ENCODE results near the gene SEMA6A. TPM values are rescaled to one million over a fixed set of nuclear protein-coding genes. Genes with fewer than 3 reads are reported as not detected.

SEMA6A gene
- total RNA-seq (2014; rRNA removed) = not detected in 2 replicates
- Bru-seq, nascent RNA = percentile 13 among the genes with signal in this experiment
- BruChase-seq, experiment 1, labeled RNA remaining after a 6-hour chase = percentile 10 among the genes with signal in this experiment
- percentile 11 among the genes with signal in this experiment for BruChase-seq, experiment 2, labeled RNA remaining after a 2-hour chase
- long read RNA-seq, partial matches to known transcripts = 0 of 2 reads
- long read RNA-seq, other reads (novel, unspliced or antisense) = 2 of 2 reads

DNA sequence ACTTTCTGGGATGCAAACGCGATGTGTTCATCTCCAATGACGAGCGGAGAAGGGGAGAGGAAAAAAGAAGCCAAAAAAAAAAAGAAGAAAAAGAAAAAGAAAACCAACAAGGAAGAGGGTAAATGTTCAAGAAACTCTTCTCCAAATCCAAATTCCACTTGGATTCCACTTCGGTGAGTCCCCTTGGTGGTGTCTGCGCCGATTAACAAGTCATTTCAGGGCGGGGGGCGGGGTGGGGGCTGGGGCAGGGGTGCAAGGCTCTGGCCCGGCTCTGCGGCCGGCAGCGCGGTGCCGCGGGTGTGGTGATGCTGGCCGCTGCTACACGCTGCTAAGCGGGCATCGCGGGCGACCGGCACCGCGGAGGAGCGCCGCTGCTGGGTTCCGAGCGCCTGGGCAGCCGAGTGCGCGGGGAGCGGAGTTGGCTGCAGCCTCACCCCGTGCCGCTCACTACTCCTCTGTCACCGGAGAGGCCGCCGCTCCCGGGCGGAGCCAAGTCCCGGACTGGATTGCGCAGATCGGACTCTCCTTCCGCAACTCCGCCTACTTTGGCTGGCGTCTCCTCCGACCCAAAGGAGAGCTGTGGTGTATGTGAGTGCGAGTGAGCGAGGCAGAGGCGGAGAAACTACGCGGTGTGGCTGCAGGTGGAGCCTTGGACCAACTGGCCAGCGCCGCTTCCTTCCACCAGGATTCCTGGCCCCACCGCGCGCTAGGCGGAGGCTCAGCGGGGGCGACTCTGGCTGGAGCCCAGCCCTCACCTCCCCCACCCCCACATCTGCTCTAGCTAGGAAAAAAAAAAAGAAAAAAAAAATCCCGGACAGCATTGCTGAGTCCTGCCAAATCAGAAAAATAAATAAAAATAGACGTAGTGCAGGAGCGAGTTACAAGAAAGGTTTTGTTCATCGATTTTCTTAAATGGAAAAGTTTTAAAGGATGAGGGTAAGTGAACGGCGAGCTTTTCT, at the start of gene SEMA6A:
SEMA6A (minus strand) TSS at position 457 of the 959 bp plus-strand sequence. CDS start 69,879 bp downstream, outside the sequence.
- Histone ChIP-seq H3K27me3 (ENCODE audit: low read length) (peaks cover 61% of the 10 kb centered on the region), H3K36me3 (ENCODE audit: low read depth, low read length) (no peaks in the 10 kb centered on the region), H4K20me1 (ENCODE audit: low read length) (no peaks in the 10 kb centered on the region), H3K9me2 (replicated peaks; ENCODE audit: low read length) (no peaks in the 10 kb centered on the region), H3K27ac (ENCODE audit: low read length) (no peak within 1 kb of the TSS), H3F3A (ENCODE audit: low read length, unreplicated experiment) (no peaks in the 10 kb centered on the region), H3K4me2 (ENCODE audit: low read length) (peak within 1 kb of the TSS; percentile 92), H3K79me2 (ENCODE audit: low read length) (no peaks in the 10 kb centered on the region), H2AFZ (ENCODE audit: low read length) (peak within 1 kb of the TSS; percentile 69), H3K4me1 (ENCODE audit: insufficient read depth, low read length) (peaks cover 11% of the 10 kb centered on the region; the same call in 1 of the 2 replicates), H3K4me3 (ENCODE audit: low read length) (peak within 1 kb of the TSS; percentile 68), H3K9ac (ENCODE audit: low read length) (no peak within 1 kb of the TSS), H3K9me3 (ENCODE audit: low read length) (no peaks in the 10 kb centered on the region)
- ATAC-seq = peak; percentile 81
- ChIA-PET POLR2A (ENCODE audit: unreplicated experiment) (interaction anchor here (0.5 kb wide), 1 partner anchor 82 kb away, joined by 4 read pairs; no protein-coding TSS in a partner anchor), CTCF (no interaction called here)
- no TSS peak for BruUV-seq (replicated peaks)
- TF ChIP-seq, protein P1, sequence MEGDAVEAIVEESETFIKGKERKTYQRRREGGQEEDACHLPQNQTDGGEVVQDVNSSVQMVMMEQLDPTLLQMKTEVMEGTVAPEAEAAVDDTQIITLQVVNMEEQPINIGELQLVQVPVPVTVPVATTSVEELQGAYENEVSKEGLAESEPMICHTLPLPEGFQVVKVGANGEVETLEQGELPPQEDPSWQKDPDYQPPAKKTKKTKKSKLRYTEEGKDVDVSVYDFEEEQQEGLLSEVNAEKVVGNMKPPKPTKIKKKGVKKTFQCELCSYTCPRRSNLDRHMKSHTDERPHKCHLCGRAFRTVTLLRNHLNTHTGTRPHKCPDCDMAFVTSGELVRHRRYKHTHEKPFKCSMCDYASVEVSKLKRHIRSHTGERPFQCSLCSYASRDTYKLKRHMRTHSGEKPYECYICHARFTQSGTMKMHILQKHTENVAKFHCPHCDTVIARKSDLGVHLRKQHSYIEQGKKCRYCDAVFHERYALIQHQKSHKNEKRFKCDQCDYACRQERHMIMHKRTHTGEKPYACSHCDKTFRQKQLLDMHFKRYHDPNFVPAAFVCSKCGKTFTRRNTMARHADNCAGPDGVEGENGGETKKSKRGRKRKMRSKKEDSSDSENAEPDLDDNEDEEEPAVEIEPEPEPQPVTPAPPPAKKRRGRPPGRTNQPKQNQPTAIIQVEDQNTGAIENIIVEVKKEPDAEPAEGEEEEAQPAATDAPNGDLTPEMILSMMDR (conservative IDR thresholded peaks at IDR 0.05; ENCODE audit: low read depth, low read length) = no peak
- TF ChIP-seq EZH2 (IDR thresholded peaks at IDR 0.05; ENCODE audit: low read length, unreplicated experiment) = no peak
- no peak for TF ChIP-seq EZH2phosphoT487 (IDR thresholded peaks at IDR 0.05; ENCODE audit: borderline replicate concordance, low read length)
- intact Hi-C loops (cut with micrococcal nuclease) = loop anchor here (2.0 to 5.0 kb wide), 2 partner anchors 374 to 437 kb away; no protein-coding TSS in a partner anchor
- DNase-seq = peak; percentile 77

GRCh38 chr5:116622375-116623050, 47.9 kb upstream of the SEMA6A start:
- DNase-seq (no peak), ATAC-seq (no peak)
- no peak overlapping the region for H3K4me3 ChIP-seq (ENCODE audit: low read length)
- H3K27me3 ChIP-seq (ENCODE audit: low read length) = no peaks in the 10 kb centered on the region
- no peak for TF ChIP-seq EZH2 (IDR thresholded peaks at IDR 0.05; ENCODE audit: low read length, unreplicated experiment)
- TF ChIP-seq, protein P1 (conservative IDR thresholded peaks at IDR 0.05; ENCODE audit: low read depth, low read length) = no peak
- no peak for TF ChIP-seq EZH2phosphoT487 (IDR thresholded peaks at IDR 0.05; ENCODE audit: borderline replicate concordance, low read length)
- H3K9ac ChIP-seq (ENCODE audit: low read length) = no peak overlapping the region
- no peaks in the 10 kb centered on the region for H4K20me1 ChIP-seq (ENCODE audit: low read length)
- ChIA-PET CTCF (no interaction called here), POLR2A (ENCODE audit: unreplicated experiment) (no interaction called here)
- H3K9me3 ChIP-seq (ENCODE audit: low read length) = no peaks in the 10 kb centered on the region
- intact Hi-C loops (cut with micrococcal nuclease) = no loop called here
- H3K4me1 ChIP-seq (ENCODE audit: insufficient read depth, low read length) = no peaks in the 10 kb centered on the region
- no peaks in the 10 kb centered on the region for H3K36me3 ChIP-seq (ENCODE audit: low read depth, low read length)
- BruUV-seq (replicated peaks) = no TSS peak
- H3K9me2 ChIP-seq (replicated peaks; ENCODE audit: low read length) = no peaks in the 10 kb centered on the region
- H3K4me2 ChIP-seq (ENCODE audit: low read length) = no peak overlapping the region
- H3K79me2 ChIP-seq (ENCODE audit: low read length) = no peaks in the 10 kb centered on the region
- H3F3A ChIP-seq (ENCODE audit: low read length, unreplicated experiment) = no peaks in the 10 kb centered on the region
- no peak overlapping the region for H2AFZ ChIP-seq (ENCODE audit: low read length)
- no peak overlapping the region for H3K27ac ChIP-seq (ENCODE audit: low read length)

Measured in PC-3 (cell line).